Activated naive CD8-positive, alpha-beta T cell treated with anti-CD3 and anti-CD28 coated beads, Interleukin-2, amount 50 U/mL, for 24 hours (primary cell): Measurements from ENCODE around the gene STK24.

Source experiments
- ATAC-seq: fragments of 150-1000 bp; cut with Tn5 transposase; one replicate; pipeline ENCODE4 v1.10.0; 2021
- DNase-seq: peaks from one replicate; pipeline ENCODE4 v3.0.0; 2021
- H3K27ac Mint-ChIP-seq: one replicate; pipeline ENCODE4 v1.8.0; 2021; ENCODE audit warnings: mild to moderate bottlenecking, mixed read lengths
- H3K27me3 Mint-ChIP-seq: one replicate; pipeline ENCODE4 v1.8.0; 2021; ENCODE audit warnings: mixed read lengths
- H3K36me3 Mint-ChIP-seq: one replicate; pipeline ENCODE4 v1.8.0; 2021; ENCODE audit warnings: low read depth, mixed read lengths
- H3K4me1 Mint-ChIP-seq: one replicate; pipeline ENCODE4 v1.8.0; 2021; ENCODE audit warnings: mixed read lengths
- H3K4me3 Mint-ChIP-seq: one replicate; pipeline ENCODE4 v1.8.0; 2021; ENCODE audit warnings: mild to moderate bottlenecking, moderate library complexity, mixed read lengths
- H3K9me3 Mint-ChIP-seq: one replicate; pipeline ENCODE4 v1.8.0; 2021; ENCODE audit warnings: mixed read lengths

The STK24 gene

GRCh38 chr13:98494769-98495168, 82.1 kb downstream of the STK24 start:
- H3K4me3 Mint-ChIP-seq: no peak overlapping the region

GRCh38 chr13:98493042-98493712, 83.7 kb downstream of the STK24 start:
- H3K27me3 Mint-ChIP-seq: no peaks in the 10 kb centered on the region
- ATAC-seq (no peak), DNase-seq (no peak)
- H3K4me3 Mint-ChIP-seq: no peak overlapping the region
- H3K4me1 Mint-ChIP-seq: peaks cover 61% of the 10 kb centered on the region
- H3K36me3 Mint-ChIP-seq: peaks cover 13% of the 10 kb centered on the region
- no peaks in the 10 kb centered on the region for H3K9me3 Mint-ChIP-seq
- no peak overlapping the region for H3K27ac Mint-ChIP-seq

More at GRCh38 chr13:98494769-98495168, 82.1 kb downstream of the STK24 start:
- peaks cover 52% of the 10 kb centered on the region for H3K4me1 Mint-ChIP-seq
- no peaks in the 10 kb centered on the region for H3K27me3 Mint-ChIP-seq
- ATAC-seq: no peak
- peaks cover 16% of the 10 kb centered on the region for H3K36me3 Mint-ChIP-seq
- no peak overlapping the region for H3K27ac Mint-ChIP-seq
- no peaks in the 10 kb centered on the region for H3K9me3 Mint-ChIP-seq
- DNase-seq: no peak

- Mint-ChIP-seq H3K27ac (no peak overlapping the region), H3K27me3 (no peaks in the 10 kb centered on the region), H3K4me1 (peaks cover 61% of the 10 kb centered on the region), H3K4me3 (no peak overlapping the region), H3K9me3 (no peaks in the 10 kb centered on the region), H3K36me3 (peaks cover 12% of the 10 kb centered on the region)
- no peak for DNase-seq
- no peak for ATAC-seq
Measured at GRCh38 chr13:98492335-98493041, 84.4 kb downstream of the STK24 start.

- Mint-ChIP-seq H3K27ac (no peak overlapping the region), H3K36me3 (peaks cover 12% of the 10 kb centered on the region), H3K4me1 (peaks cover 60% of the 10 kb centered on the region), H3K27me3 (no peaks in the 10 kb centered on the region), H3K4me3 (no peak overlapping the region), H3K9me3 (no peaks in the 10 kb centered on the region)
- DNase-seq (no peak), ATAC-seq (no peak)
Measured at GRCh38 chr13:98490866-98491265, 86.0 kb downstream of the STK24 start.

GRCh38 chr13:98490195-98490836, 86.6 kb downstream of the STK24 start:
- no peaks in the 10 kb centered on the region for H3K9me3 Mint-ChIP-seq
- H3K4me3 Mint-ChIP-seq: no peak overlapping the region
- peaks cover 12% of the 10 kb centered on the region for H3K36me3 Mint-ChIP-seq
- no peaks in the 10 kb centered on the region for H3K27me3 Mint-ChIP-seq
- DNase-seq: no peak
- H3K4me1 Mint-ChIP-seq: peaks cover 63% of the 10 kb centered on the region
- H3K27ac Mint-ChIP-seq: no peak overlapping the region
- ATAC-seq: no peak

- no peaks in the 10 kb centered on the region for H3K27me3 Mint-ChIP-seq
- peaks cover 70% of the 10 kb centered on the region for H3K4me1 Mint-ChIP-seq
- H3K4me3 Mint-ChIP-seq: no peak overlapping the region
- peaks cover 14% of the 10 kb centered on the region for H3K36me3 Mint-ChIP-seq
- H3K9me3 Mint-ChIP-seq: no peaks in the 10 kb centered on the region
- peak overlapping the region; percentile 47 for H3K27ac Mint-ChIP-seq
- no peak for ATAC-seq
- DNase-seq: no peak
Measured at GRCh38 chr13:98489446-98490194, 87.3 kb downstream of the STK24 start.

GRCh38 chr13:98488736-98489135, 88.2 kb downstream of the STK24 start:
- ATAC-seq (no peak), DNase-seq (no peak)
- H3K4me3 Mint-ChIP-seq: no peak overlapping the region
- no peaks in the 10 kb centered on the region for H3K9me3 Mint-ChIP-seq
- H3K4me1 Mint-ChIP-seq: peaks cover 79% of the 10 kb centered on the region
- H3K27me3 Mint-ChIP-seq: no peaks in the 10 kb centered on the region
- H3K36me3 Mint-ChIP-seq: peaks cover 16% of the 10 kb centered on the region
- no peak overlapping the region for H3K27ac Mint-ChIP-seq

GRCh38 chr13:98487522-98487921, 89.4 kb downstream of the STK24 start:
- no peak overlapping the region for H3K4me3 Mint-ChIP-seq
- no peak for ATAC-seq
- H3K36me3 Mint-ChIP-seq: peaks cover 14% of the 10 kb centered on the region
- H3K27me3 Mint-ChIP-seq: no peaks in the 10 kb centered on the region
- DNase-seq: no peak
- H3K27ac Mint-ChIP-seq: peak overlapping the region; percentile 22
- no peaks in the 10 kb centered on the region for H3K9me3 Mint-ChIP-seq
- peaks cover 84% of the 10 kb centered on the region for H3K4me1 Mint-ChIP-seq

- Mint-ChIP-seq H3K27ac (no peak overlapping the region), H3K9me3 (no peaks in the 10 kb centered on the region), H3K27me3 (no peaks in the 10 kb centered on the region), H3K4me1 (peaks cover 89% of the 10 kb centered on the region), H3K36me3 (peaks cover 14% of the 10 kb centered on the region), H3K4me3 (no peak overlapping the region)
- no peak for DNase-seq
- no peak for ATAC-seq
Measured at GRCh38 chr13:98487016-98487415, 89.9 kb downstream of the STK24 start.

- H3K4me1 Mint-ChIP-seq: peaks cover 92% of the 10 kb centered on the region
- no peaks in the 10 kb centered on the region for H3K9me3 Mint-ChIP-seq
- H3K4me3 Mint-ChIP-seq: no peak overlapping the region
- no peak overlapping the region for H3K27ac Mint-ChIP-seq
- no peak for ATAC-seq
- DNase-seq: no peak
- no peaks in the 10 kb centered on the region for H3K27me3 Mint-ChIP-seq
- peaks cover 18% of the 10 kb centered on the region for H3K36me3 Mint-ChIP-seq
Measured at GRCh38 chr13:98486412-98486811, 90.5 kb downstream of the STK24 start.

GRCh38 chr13:98485561-98485960, 91.3 kb downstream of the STK24 start:
- no peaks in the 10 kb centered on the region for H3K27me3 Mint-ChIP-seq
- ATAC-seq (no peak), DNase-seq (no peak)
- peaks cover 20% of the 10 kb centered on the region for H3K36me3 Mint-ChIP-seq
- H3K27ac Mint-ChIP-seq: peak overlapping the region; percentile 32
- H3K9me3 Mint-ChIP-seq: no peaks in the 10 kb centered on the region
- H3K4me3 Mint-ChIP-seq: no peak overlapping the region
- peaks cover 96% of the 10 kb centered on the region for H3K4me1 Mint-ChIP-seq

- H3K36me3 Mint-ChIP-seq: peaks cover 18% of the 10 kb centered on the region
Measured at GRCh38 chr13:98484289-98485219, 92.4 kb downstream of the STK24 start.

GRCh38 chr13:98483601-98484288, 93.2 kb downstream of the STK24 start:
- H3K9me3 Mint-ChIP-seq: no peaks in the 10 kb centered on the region
- H3K4me1 Mint-ChIP-seq: peaks cover 90% of the 10 kb centered on the region
- H3K27ac Mint-ChIP-seq: peak overlapping the region; percentile 36
- peaks cover 20% of the 10 kb centered on the region for H3K36me3 Mint-ChIP-seq
- H3K27me3 Mint-ChIP-seq: no peaks in the 10 kb centered on the region
- no peak for ATAC-seq
- DNase-seq: no peak
- H3K4me3 Mint-ChIP-seq: no peak overlapping the region

More at GRCh38 chr13:98484289-98485219, 92.4 kb downstream of the STK24 start:
- no peaks in the 10 kb centered on the region for H3K9me3 Mint-ChIP-seq
- H3K4me1 Mint-ChIP-seq: peaks cover 92% of the 10 kb centered on the region
- H3K27ac Mint-ChIP-seq: peak overlapping the region; percentile 61
- H3K27me3 Mint-ChIP-seq: no peaks in the 10 kb centered on the region
- DNase-seq (peak; percentile 65), ATAC-seq (peak; percentile 72)
- peak overlapping the region; percentile 22 for H3K4me3 Mint-ChIP-seq
